SW480 (cell line): Measurements from ENCODE around the gene TPSG1.
"Not testable (repeated sequence)": the region's sequence is repeated elsewhere in the genome, so short reads cannot be mapped to it uniquely, and the experiment has no call there.

Experiments
- DNase-seq: peaks from one replicate; pipeline ENCODE4 v3.0.0-alpha.2; 2016; ENCODE audit warnings: low spot score

The TPSG1 gene

DNA sequence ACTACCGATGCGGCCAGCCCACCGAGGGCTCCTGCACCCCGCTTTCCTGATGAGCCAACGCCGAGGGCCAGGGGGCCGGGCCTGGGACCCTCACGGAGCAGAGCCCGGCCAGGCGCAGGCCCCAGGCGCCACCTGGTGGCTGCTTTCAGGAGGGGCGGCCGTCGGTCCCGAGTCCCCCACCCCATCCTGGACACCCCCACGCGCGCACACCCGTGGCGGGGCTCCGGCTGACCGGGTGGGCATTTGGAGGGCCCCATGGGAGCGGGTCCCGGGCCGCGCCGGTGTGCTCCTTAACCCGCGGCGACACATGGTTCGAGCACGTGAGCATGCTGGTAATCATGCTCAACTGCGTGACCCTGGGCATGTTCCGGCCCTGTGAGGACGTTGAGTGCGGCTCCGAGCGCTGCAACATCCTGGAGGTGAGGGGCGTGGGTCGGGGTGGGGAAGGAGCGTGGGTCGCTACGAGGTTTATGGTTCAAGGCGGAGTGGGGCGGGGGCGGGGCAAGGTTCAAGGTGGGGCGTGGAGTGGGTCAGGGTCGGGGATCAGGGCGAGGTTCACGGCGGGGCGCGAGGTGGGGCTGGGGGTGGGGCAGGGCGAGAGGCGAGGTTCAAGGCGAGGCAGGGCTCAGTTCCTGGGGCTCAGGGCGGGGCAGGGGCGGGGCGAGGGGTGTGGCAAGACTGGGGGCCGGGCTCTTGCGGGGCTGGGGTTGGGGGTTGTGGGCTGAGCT, 30.2 kb downstream of the TPSG1 start:
- no peak for DNase-seq

DNA sequence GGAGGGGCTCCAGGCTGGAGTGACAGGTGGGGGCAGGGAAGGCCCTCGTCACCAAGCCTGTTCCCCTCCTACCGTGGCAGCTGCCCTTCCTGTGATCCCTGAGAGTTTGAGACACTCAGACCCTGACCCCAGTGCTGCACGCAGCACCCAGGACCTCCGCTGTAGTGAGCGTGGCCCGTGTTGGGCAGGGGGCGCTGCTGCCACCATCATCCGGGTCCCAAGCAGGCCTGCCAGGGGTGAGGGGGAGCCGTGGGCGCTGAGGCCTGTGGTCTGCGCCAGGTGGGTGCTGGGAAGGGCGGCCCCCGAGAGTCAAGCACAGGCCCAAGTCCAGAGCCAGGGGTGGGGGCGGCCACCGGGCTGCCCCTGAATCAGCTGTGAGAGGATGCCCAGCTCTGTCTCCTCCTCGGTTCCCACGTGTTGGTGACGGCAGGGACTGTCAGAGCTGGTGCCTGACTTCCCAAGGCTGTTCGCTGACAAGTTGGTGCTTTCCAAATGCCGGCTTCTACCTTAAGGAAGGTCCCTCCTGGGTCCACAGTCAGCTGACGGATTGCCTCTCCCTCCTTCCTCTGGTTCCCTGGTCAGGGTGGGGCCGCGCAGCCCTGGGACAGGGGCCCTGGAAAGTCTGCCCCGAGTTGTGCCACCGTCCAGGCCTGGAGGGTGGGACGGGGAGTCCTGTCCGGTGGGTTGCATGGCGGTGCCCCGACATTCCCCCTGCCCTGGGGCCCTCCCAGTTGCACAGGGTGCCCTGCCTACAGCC, 31.1 kb downstream of the TPSG1 start:
- DNase-seq, result no peak

DNA sequence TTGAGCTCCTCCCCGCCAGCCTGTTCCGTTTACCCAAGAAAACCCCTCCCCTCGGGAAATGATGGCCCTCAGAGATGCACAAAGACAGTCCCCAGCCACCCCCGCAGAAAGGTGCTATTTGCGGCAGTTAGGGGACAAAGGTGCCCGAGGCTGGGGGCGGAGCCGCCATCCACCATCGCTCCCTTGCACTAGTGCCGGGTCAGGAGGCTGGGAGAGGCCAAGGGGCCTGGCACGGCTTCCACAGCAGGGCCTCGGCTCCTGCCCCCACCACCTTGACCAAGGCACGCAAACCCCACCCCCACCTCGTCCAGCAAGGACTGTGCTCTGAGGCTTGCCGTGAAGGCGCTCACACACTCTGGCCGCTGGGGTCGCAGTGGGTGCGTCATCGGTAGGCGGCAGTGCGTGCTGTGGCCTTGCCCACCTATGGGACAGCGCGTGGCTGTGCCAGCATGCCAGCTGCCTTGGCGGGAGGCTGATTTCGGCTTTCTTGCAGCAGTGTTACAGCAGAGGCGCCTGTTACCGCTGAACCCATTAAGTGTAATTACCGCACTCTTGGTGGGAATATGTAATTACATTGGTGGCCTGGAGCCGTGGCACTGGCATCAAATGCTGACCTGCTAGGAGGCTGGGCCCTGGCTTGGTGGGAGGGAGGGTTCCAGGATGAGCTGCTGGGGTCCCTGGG, 31.8 kb downstream of the TPSG1 start:
- DNase-seq, result peak; percentile 83

DNA sequence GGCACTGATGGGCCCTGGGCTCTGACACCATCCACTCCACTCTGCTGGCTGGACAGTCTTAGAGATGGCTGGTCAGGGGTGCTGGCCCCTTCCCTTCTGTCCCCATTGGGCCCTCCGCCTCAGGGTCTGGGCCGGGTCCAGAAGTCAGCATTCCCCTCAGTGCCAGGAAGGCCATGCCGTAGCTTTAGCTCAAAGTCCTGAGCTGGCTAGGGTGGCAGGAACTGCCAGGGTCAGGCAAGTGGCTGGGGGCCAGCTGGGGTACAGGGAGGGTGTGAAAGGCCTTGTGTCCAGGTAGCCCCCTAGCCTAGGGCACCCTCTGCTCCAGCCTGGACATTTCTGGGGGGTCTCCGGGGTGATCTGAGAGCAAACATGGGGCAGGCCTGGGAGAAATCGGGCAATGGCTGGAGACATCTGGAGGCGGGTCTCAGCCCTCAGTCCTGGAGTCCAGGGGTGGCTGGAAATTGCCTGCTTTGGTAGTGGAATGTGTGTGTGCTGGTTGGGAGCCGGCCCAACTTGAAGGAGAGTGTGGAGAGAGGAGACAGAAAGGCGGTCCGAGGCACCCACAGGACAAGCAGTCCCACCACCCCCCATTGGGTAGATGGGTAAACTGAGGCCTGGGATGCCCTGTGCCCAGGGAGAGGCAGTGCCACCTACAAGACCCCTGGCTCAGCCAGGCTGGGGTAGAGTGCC, 32.5 kb downstream of the TPSG1 start:
- no peak for DNase-seq

DNA sequence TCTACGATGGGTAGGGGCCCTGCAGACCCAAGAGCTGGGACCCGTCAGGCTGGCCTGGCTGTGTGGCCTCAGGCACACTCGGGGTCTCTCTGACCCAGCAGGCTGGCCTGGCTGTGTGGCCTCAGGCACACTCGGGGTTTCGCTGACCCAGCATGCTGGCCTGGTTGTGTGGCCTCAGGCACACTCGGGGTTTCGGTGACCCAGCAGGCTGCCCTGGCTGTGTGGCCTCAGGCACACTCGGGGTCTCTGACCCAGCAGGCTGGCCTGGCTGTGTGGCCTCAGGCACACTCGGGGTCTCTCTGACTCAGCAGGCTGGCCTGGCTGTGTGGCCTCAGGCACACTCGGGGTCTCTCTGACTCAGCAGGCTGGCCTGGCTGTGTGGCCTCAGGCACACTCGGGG, 34.3 kb downstream of the TPSG1 start:
- DNase-seq, result not testable (repeated sequence)

DNA sequence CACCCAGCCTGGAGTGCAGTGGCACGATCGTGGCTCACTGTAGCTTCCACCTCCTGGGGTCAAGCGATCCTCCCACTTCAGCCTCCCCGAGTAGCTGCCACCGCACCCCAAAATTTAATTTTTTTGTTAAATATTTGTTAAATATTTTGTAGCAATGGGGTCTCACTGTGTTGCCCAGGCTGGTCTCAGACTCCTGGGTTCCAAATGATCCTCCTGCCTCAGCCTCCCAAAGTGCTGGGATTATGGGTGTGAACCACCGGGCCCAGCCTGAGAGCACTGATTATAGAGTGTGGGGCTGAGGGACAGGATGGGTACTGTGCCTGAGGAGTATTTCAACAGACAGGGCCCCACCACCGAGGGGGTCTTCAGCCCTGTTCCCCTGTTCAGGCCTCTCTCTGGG, 35.6 kb downstream of the TPSG1 start:
- no peak for DNase-seq

DNA sequence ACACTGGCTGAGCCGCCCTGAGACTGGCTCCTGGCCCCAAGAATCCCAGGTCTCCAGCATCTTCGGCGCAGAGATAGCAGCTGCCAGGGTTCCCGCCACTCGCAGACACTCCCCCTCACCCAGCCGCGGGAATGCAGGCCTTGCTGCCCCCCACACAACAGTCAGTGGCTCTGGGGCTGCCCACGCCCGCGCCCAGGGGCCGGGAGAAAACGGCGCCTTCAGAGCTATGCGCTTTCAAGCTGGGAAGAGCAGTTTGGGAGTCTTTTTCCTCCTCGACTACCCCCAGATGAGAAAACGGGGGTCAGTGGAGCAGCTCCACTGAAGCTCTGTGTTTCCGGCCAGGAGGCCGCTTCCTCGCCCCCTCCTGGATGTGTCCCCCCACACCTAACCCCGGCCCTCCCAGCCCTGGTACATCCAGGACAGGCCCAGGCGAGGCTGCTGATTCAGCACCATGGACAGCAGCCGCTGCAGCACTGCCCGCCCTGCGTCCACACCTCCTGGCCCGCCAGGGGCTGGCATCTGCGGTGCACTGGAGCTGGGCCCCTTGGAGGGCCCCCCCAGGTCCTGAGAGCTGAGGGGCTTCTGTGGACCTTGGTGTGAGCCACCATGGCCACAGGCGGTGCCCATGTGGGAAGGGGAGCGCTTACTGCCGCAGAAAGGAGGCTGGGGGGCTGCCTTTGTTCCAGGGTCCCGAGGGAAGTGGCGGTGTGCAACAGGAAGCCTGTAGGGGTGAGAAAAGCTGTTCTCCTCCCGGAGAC, 36.5 kb downstream of the TPSG1 start:
- no peak for DNase-seq

DNA sequence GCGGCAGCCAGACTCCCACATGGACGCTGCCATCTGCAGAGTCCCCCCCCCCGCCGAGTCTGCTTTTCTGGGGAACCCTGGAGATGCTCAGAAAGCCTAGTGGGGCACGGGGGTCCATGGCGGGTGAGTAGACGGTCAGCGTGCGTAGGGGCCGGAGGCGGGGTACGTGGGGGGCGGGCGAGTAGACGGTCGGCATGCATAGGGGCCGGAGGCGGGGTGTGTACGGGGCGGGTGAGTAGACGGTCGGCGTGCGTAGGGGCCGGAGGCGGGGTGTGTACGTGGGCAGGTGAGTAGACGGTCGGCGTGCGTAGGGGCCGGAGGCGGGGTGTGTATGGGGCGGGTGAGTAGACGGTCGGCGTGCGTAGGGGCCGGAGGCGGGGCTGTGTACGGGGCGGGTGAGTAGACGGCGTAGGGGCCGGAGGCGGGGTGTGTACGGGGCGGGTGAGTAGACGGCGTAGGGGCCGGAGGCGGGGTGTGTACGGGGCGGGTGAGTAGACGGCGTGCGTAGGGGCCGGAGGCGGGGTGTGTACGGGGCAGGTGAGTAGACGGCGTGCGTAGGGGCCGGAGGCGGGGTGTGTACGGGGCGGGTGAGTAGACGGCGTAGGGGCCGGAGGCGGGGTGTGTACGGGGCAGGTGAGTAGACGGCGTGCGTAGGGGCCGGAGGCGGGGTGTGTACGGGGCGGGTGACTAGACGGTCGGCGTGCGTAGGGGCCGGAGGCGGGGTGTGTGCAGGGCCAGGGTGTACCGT, 39.4 kb downstream of the TPSG1 start:
- DNase-seq, result not testable (repeated sequence)

DNA sequence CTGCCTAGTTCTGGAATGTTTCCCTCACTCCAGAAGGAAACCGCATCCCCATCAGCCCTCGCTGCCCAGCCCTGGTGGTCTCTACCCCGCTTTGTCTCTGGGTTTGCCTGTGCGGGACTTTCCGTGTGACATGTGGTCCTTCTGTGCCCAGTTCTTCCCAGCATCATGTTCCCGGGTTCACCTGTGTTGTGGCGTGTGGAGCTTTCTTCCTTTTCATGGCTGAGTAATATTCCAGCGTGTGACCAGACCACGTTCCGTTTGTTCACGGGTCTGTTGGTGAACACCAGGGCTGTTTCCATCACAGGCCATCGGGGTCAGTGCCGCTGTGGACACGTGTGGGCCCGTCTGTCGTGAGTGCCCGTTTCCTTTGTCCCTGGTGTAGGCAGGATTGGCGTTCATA, 40.1 kb downstream of the TPSG1 start:
- no peak for DNase-seq

DNA sequence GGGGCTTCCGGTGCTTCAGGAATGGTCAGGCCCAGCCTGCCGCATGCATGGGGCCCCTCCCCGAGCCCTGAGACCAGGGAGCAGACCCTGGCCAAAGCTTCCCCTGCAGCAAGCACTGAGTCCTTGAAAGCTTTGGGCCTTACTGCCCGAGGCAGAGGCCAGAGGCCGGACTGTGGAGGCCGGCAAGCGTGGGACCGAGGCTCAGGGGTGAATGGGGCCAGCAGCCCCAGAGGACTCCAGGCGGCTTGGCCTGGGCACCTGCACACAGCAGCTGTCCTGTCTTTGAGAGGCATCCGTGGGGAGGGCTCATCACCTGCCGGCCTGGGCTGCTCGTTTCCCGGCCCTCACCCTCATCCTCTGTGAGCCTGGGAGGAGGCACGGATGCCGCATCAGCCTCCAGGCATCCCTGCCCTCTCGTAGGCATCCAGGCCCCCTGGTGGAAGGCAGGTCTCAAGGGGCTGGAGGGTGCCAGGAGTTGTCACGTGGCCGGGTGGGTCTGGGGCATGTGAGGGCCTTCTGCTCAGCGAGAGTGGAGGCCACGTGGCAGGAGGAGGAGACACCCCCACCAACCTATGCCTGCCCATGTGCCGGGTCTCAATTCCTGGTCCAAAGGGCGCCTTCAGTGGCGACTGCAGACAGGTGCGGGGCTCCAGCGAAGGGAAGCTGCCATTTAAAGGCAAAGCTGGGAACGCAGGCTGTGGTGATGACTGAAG, 40.8 kb downstream of the TPSG1 start:
- DNase-seq, result peak; percentile 55

DNA sequence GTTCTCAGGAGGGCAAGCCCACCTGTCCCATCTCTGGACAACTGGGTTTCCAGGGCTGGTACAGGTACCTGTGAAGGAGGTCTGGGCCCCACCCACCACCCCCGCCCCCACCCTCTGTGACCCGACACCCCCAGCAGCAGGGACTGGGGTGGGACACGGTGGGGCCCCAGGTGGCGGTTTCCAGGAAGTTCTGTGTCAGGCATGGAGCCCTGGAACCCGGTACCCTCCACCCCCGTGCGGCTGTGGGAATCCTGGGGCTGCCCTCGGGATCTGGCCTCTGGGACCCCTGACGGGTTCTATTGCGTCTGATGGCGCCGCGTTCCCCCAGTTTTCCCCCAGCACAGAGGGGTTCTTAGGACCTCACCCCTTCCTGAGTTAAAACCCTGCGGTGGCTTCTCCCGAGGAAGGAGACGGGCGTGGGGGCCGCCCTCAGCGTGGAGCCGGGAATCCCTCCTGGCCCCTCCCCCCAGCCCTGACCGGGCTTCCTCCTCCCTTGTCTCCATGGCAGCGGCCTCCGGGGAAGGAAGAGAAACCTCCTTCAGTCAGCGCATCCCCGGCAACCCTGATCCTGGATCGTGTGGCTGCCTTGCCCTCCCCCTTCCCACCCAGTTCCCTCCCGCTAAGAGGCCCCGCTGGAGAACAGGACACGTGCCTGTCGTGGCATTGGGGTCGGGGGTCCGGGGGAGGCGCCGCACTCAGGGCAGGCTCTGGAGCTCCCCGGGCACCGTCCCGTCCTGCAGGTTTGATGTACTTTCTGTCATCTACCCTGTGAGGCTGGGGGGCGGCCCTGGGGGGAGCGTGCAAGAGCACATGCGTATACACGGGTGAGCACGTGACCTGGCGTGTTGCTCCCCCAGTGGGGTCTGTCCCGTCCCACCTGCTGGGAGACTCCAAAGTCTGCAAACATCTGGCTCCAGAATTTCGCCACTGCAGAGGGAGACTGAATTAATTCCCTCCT, 41.8 kb downstream of the TPSG1 start:
- peak; percentile 40 for DNase-seq

DNA sequence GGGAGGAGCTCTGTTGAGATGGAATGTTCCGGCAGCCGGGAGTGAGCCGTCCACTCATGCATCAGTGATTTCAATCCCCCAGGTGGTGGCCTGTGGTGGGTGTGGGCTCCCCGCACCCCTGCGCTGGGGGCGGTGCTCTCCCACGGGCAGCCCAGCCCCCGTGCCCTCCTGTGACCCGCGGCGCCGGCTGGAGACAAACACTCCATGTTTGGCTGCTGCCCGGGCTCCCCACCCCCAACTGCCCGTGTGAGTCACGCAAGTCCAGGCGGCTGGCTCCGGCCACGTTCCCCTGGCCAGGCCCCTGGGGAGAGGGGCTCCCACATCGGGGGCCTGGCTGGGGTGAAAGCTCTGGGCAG, 42.8 kb downstream of the TPSG1 start:
- peak; percentile 57 for DNase-seq

DNA sequence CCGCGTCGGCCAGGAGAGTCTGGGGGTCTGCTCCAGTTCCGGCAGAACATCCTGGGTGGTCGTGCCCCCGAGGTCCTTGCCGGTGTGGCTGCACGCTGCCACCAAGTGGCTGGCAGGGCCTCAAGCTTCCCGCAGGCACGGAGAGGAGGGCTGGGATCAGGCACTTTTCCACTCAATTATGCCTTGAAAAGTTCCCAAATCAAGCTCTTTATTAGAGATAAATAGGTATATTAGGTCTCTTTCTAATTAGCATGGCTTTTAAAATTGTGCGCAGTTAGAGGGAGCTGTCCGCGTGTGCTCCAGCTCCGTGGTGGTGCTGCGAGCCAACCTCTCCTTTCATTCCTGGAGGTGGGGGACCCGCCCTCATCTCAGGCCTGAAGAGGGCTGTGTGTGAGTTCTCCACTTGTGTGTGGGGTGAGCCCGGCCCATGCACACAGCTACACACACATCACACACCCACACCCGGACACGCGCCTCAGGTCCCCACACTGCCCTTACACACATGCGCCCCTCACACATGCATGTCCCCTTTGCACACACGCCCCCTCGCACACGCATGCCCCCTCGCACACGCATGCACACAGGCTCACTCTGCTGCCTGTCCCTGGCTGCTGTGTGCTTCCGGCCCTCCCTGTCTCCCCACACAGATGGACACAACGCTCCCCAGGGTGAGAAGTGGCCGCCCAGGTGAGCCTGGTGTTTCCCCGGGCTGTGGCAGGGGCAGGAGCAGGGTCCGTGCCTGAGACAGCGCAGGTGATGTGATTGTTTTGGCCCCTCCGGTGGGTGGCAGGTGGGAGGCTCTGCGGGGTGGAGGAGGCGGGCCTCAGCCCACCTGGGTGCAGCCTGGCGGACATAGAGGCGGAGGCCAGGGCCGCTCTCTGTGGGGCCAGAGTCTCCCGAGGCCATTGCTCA, 43.4 kb downstream of the TPSG1 start:
- DNase-seq, result no peak

DNA sequence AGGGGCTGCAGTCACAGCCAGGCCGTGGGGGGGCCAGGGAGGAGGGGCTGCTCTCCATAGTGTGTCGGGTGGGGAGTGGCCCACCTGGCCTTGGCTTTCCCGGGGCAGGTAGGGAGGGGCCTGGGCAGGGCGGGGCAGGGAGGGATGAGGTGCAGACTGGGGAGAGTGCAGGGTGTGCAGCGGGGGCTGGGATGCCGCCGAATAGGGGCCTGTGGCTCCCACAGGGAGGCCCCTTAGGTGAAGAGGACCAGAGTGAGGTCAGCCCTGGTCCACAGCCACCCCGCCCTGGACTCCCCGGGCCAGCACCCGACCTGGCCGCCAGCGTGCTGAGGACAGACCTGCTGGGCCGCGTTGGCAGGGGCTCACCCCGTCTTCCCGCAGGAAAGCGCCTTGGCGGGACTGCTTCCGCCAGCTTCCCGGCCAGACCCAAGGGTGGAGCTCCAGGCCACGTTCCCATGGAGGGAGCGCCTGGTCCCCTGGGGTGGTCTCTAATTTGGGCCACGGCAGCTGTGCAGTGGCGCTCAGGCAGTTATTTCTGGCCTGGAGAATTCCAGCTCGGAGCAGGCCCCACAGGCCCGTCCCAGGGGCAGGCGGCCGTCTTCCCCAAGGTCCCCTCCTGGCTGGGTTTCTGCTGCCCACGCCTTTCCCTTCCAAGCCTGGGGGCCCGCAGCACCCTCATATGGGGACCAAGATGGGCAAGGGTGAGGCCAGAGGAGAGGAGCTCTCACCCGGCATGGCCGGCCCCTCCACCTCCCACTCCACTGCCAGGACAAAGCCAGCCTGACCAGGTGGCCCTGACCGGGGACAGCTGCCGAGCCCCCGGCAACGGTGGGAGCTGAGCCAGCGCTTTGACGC, 44.3 kb downstream of the TPSG1 start:
- no peak for DNase-seq

DNA sequence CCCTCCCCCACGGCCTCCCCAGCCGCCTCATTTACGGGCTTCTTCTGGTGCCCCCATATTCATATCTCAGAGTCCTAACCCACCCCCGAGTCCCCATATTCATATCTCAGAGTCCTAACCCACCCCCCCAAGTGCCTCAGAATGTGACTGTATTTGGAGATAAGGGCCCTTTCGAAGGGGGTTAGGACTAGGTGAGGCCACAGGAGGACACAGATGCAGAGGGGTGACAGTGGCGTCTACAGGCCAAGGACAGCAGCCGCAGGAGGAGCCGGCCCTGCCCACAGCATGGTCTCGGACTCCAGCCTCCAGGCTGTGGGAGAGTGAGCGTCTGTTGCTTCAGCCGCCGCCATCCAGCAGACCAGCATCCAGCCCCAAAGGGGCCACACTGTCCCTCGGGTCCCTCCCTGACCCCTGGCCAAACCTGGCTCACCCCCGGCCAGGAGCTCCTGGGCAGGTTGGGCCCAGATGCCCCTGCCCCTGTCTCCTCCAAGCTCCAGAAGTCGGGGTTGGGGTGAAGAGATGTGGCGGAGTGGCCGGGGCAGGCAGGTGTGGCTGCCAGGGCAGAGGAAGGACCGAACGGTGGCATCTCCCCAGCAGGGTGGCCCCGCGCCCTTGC, 46.7 kb downstream of the TPSG1 start:
- no peak for DNase-seq

DNA sequence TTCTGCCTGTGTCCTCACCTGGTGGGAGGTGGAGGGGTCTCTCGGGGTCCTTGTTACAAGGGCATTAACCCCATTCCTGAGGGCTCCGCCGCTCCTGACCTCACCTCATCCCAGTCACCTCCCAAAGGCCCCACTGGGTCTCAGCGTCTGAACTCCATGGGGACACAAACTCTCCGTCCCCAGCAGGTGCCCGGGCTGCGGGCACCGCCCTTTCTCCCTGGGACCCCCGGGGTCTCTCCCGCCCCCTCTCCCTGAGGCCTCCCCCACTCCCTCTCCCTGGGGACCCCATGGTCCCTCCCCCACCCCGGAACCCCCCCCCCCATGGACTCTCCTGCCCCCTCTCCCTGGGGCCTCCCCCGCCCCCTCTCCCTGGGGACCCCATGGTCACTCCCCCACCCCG, 47.3 kb downstream of the TPSG1 start:
- no peak for DNase-seq

DNA sequence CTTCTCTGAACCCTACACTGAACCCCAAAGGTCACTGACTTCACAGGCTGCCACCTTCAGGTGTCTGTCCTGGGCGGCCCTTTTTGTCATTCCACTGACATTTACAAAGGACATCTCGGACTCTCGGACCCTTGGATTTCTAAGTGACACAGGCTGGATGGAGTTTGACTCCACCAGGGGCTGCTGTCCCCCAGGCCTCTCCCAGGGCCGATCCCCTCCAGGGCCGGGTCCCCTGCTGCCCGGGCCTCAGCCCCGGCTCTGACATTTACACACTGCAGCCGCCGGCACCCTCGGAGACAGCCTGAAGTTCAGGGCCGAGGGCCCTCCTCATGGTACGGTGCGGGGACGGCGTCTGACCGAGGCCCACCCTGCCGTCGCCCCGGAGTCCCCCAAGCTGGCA, 48.0 kb downstream of the TPSG1 start:
- no peak for DNase-seq
